Loucy (cell line): Measurements from ENCODE around the gene RHCG.

ENCODE experiments used
- H2AFZ ChIP-seq: fragments of 200-600 bp; sonication (generic); 2 replicates; pipeline ENCODE4 v1.6.0; 2016; ENCODE audit warnings: antibody characterized with exemption, mild to moderate bottlenecking, low read length, moderate library complexity
- H3F3A ChIP-seq: fragments of 200-600 bp; 2 replicates; pipeline ENCODE4 v1.6.0; 2016; ENCODE audit warnings: antibody characterized with exemption, low read depth, mild to moderate bottlenecking
- H3K27me3 ChIP-seq: fragments of 200-600 bp; sonication (generic); 2 replicates; pipeline ENCODE4 v1.6.1; 2014; ENCODE audit warnings: low read length, mild to moderate bottlenecking; ENCODE audit not compliant: insufficient read depth, poor library complexity, severe bottlenecking
- H3K36me3 ChIP-seq: fragments of 200-600 bp; sonication (generic); 2 replicates; pipeline ENCODE4 v1.6.1; 2016; ENCODE audit warnings: low read length; ENCODE audit not compliant: insufficient read depth
- H3K4me1 ChIP-seq: fragments of 200-600 bp; sonication (generic); 2 replicates; pipeline ENCODE4 v1.5.1; 2014; ENCODE audit warnings: low read length, mild to moderate bottlenecking; ENCODE audit not compliant: insufficient read depth, poor library complexity, severe bottlenecking
- H3K4me2 ChIP-seq: fragments of 200-600 bp; sonication (generic); 2 replicates; pipeline ENCODE4 v1.6.0; 2014; ENCODE audit warnings: antibody characterized with exemption, low read length, low read depth, mild to moderate bottlenecking; ENCODE audit not compliant: poor library complexity, severe bottlenecking
- H3K4me3 ChIP-seq: fragments of 200-600 bp; sonication (generic); 2 replicates; pipeline ENCODE4 v1.5.1; 2014; ENCODE audit warnings: low read length, mild to moderate bottlenecking, mixed read lengths; ENCODE audit not compliant: poor library complexity, severe bottlenecking
- H3K79me2 ChIP-seq: fragments of 200-600 bp; sonication (generic); 2 replicates; pipeline ENCODE4 v1.6.1; 2014; ENCODE audit warnings: low read length; ENCODE audit not compliant: insufficient read depth
- H3K9ac ChIP-seq: fragments of 200-600 bp; sonication (generic); 2 replicates; pipeline ENCODE4 v1.6.0; 2014; ENCODE audit warnings: mild to moderate bottlenecking, low read depth, low read length, moderate library complexity; ENCODE audit not compliant: poor library complexity, severe bottlenecking
- H3K9me2 ChIP-seq: fragments of 200-600 bp; sonication (generic); replicated peaks from 2 replicates; pipeline ENCODE4 v1.6.1; 2016; ENCODE audit warnings: low read depth, low read length, mixed read lengths
- H3K9me3 ChIP-seq: fragments of 200-600 bp; sonication (generic); 2 replicates; pipeline ENCODE4 v1.6.1; 2014; ENCODE audit warnings: mild to moderate bottlenecking, antibody characterized with exemption, low read length, low read depth; ENCODE audit not compliant: insufficient read depth
- H4K20me1 ChIP-seq: fragments of 200-600 bp; sonication (generic); 2 replicates; pipeline ENCODE4 v1.6.0; 2014; ENCODE audit warnings: antibody characterized with exemption, low read length, mild to moderate bottlenecking; ENCODE audit not compliant: insufficient read depth, poor library complexity, severe bottlenecking
- EZH2phosphoT487 ChIP-seq: fragments of 200-600 bp; IDR thresholded peaks from 2 replicates; pipeline ENCODE4 v1.6.1; 2018; ENCODE audit warnings: antibody characterized with exemption, mild to moderate bottlenecking, moderate library complexity, borderline replicate concordance
- TF ChIP-seq, protein P1 (sequence below): fragments of 200-600 bp; sonication (generic); conservative IDR thresholded peaks from 2 replicates; pipeline ENCODE4 v1.5.1; 2014; ENCODE audit warnings: mild to moderate bottlenecking, antibody characterized with exemption, low read length

Gene RHCG

DNA sequence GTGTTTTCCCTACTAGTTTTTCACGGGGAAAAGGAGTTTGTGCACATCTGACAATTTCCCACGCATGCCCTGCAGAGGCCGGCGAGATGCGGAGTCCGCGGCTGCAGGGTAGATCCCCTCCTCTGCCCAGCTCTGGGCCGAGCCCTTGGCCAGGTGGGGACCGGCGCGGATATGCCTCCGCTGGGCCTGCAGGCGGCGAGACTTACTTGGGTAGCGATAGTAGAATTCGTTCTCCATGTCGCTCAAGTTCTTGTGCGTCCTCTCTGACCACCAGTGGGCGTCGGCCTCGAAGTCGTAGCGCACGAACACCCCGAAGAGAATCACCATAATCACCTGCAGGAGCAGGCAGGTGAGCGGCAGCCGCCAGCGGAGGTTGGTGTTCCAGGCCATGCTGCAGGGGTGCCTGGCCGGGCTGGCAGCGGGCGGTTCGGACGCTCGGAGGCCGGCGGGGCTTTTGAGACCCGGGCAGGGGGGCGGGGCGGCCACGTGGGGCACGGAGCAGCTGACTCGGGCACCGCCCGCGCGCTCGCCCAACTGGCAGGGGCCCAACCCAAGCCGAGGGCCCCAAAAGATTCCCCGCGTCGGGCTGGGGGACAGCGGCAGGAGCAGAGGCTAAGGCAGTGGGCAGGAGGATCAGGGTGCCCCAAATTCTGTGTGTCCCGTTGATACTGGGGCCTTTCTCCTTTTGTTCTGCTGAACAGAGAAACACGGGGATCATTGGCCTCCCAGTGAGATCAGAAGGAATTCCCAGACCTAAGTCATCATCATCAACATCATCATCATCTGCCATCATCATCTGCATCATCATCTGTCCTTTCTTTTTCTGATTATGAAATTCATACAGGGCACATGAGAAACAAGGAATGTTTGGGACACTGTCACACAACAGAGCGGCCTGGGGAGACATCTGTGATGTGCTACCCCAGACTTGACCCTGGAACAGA lies at the start of gene RHCG:
TSS of gene RHCG (minus strand) at position 429 of the 944 bp plus-strand sequence. CDS start at position 390, 39 bp downstream.
- no peaks in the 10 kb centered on the region for H3K9me2 ChIP-seq
- no peak within 1 kb of the TSS for H3K4me2 ChIP-seq
- no peaks in the 10 kb centered on the region for H3K9me3 ChIP-seq
- H2AFZ ChIP-seq, result no peak within 1 kb of the TSS
- H3K4me3 ChIP-seq, result no peak within 1 kb of the TSS
- H3K79me2 ChIP-seq, result no peaks in the 10 kb centered on the region
- H3K27me3 ChIP-seq, result no peaks in the 10 kb centered on the region
- no peak for TF ChIP-seq EZH2phosphoT487
- TF ChIP-seq, protein P1, sequence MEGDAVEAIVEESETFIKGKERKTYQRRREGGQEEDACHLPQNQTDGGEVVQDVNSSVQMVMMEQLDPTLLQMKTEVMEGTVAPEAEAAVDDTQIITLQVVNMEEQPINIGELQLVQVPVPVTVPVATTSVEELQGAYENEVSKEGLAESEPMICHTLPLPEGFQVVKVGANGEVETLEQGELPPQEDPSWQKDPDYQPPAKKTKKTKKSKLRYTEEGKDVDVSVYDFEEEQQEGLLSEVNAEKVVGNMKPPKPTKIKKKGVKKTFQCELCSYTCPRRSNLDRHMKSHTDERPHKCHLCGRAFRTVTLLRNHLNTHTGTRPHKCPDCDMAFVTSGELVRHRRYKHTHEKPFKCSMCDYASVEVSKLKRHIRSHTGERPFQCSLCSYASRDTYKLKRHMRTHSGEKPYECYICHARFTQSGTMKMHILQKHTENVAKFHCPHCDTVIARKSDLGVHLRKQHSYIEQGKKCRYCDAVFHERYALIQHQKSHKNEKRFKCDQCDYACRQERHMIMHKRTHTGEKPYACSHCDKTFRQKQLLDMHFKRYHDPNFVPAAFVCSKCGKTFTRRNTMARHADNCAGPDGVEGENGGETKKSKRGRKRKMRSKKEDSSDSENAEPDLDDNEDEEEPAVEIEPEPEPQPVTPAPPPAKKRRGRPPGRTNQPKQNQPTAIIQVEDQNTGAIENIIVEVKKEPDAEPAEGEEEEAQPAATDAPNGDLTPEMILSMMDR, result no peak
- H3K36me3 ChIP-seq, result no peaks in the 10 kb centered on the region
- H4K20me1 ChIP-seq, result no peaks in the 10 kb centered on the region
- no peaks in the 10 kb centered on the region for H3F3A ChIP-seq
- H3K4me1 ChIP-seq, result no peaks in the 10 kb centered on the region
- no peak within 1 kb of the TSS for H3K9ac ChIP-seq

DNA sequence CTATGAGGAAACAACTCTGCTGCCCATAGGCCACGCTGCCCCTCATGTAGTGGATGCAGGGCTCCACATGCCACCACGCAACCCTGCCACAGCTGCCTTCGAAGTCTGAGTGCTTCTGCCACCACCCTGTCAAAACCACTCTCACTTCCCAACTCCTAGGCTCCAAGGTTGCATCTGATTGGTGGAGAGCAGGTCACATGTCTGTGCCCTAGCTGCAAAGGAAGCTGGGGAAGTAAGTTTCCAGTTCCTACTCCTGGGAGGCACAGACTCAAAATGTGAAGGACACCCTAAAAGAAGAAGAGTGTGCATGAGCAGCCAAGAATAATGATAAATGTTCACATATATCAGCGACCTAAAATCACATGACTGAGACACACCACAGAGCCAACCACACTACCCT lies 47.0 kb upstream of the RHCG start:
- Histone ChIP-seq H2AFZ (no peak overlapping the region), H3K79me2 (no peaks in the 10 kb centered on the region), H3K9me2 (no peaks in the 10 kb centered on the region), H3K4me3 (no peak overlapping the region), H3F3A (no peaks in the 10 kb centered on the region), H3K36me3 (no peaks in the 10 kb centered on the region), H3K9ac (no peak overlapping the region), H3K9me3 (no peaks in the 10 kb centered on the region), H4K20me1 (no peaks in the 10 kb centered on the region), H3K27me3 (no peaks in the 10 kb centered on the region), H3K4me1 (no peaks in the 10 kb centered on the region), H3K4me2 (no peak overlapping the region)
- no peak for TF ChIP-seq EZH2phosphoT487
- TF ChIP-seq, protein P1, result no peak

DNA sequence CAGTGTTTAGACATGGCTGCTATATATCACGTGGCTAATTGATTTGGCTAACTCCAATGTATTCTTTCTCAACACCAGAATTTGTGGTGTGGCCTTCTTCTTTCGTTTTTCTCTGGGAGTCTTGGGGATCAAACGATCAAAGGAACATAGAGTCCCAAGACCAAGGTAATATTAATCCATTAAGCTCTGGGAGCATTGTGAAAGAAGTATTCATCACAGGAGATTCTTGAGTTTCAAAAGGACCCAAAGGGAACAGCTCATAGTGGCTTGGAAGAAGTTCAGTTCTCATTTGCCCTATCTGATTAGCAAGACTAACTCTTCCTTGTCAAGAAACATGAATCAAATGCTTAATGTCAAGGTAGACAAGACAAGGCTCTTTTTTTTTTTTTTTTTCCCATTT lies 46.0 kb upstream of the RHCG start:
- TF ChIP-seq, protein P1, result no peak
- TF ChIP-seq EZH2phosphoT487, result no peak
- no peak overlapping the region for H3K4me3 ChIP-seq
- H4K20me1 ChIP-seq, result no peaks in the 10 kb centered on the region
- H3K9me2 ChIP-seq, result no peaks in the 10 kb centered on the region
- H2AFZ ChIP-seq, result no peak overlapping the region
- no peaks in the 10 kb centered on the region for H3K36me3 ChIP-seq
- peaks cover 8% of the 10 kb centered on the region; the same call in 1 of the 2 replicates for H3K9me3 ChIP-seq
- H3K27me3 ChIP-seq, result no peaks in the 10 kb centered on the region
- no peaks in the 10 kb centered on the region for H3F3A ChIP-seq
- H3K4me2 ChIP-seq, result no peak overlapping the region
- H3K79me2 ChIP-seq, result no peaks in the 10 kb centered on the region
- H3K9ac ChIP-seq, result no peak overlapping the region
- H3K4me1 ChIP-seq, result no peaks in the 10 kb centered on the region
